Thoracic aorta (tissue), 2 donors: Measurements from ENCODE around the gene GLG1. TPM values are rescaled to one million over a fixed set of nuclear protein-coding genes. Genes with fewer than 3 reads are reported as not detected.

Experiments
- ATAC-seq: fragments of 150-250 bp; one replicate; pipeline ENCODE4 v1.8.0; 2017; ENCODE audit warnings: low read depth; ENCODE audit not compliant: insufficient number of reproducible peaks, low FRiP score
- DNase-seq: peaks from one replicate; pipeline ENCODE4 v3.0.0-alpha.2; 2020; ENCODE audit warnings: low spot score
- H3K27ac ChIP-seq, 2 donors: fragments of 200-600 bp; sonication (generic); 1 replicate in 1 of 2; 2 replicates in 1 of 2; pipeline ENCODE4 v1.5.1; 2016; ENCODE audit warnings: mild to moderate bottlenecking in 2 of 2, moderate library complexity in 2 of 2
- H3K27me3 ChIP-seq: fragments of 200-600 bp; sonication (generic); replicated peaks from 2 replicates; pipeline ENCODE4 v1.6.0; 2016; ENCODE audit warnings: mild to moderate bottlenecking; ENCODE audit not compliant: insufficient read depth
- H3K36me3 ChIP-seq: fragments of 200-600 bp; sonication (generic); one replicate; pipeline ENCODE4 v1.5.1; 2016
- H3K4me1 ChIP-seq, 2 donors: fragments of 200-600 bp; sonication (generic); 1 replicate in 1 of 2; 2 replicates in 1 of 2; pipeline versions ENCODE4 v1.5.1 to v1.6.0; 2016; ENCODE audit warnings: low read depth in 2 of 2, mild to moderate bottlenecking in 1 of 2; ENCODE audit not compliant: control insufficient read depth in 1 of 2
- H3K4me3 ChIP-seq: fragments of 200-600 bp; sonication (generic); 2 replicates; pipeline ENCODE4 v1.5.1; 2016; ENCODE audit warnings: mild to moderate bottlenecking
- H3K9me3 ChIP-seq: fragments of 200-600 bp; sonication (generic); 2 replicates; pipeline ENCODE4 v1.5.1; 2016
- CTCF ChIP-seq: fragments of 200-600 bp; sonication (generic); IDR thresholded peaks from one replicate; pipeline ENCODE4 v1.5.1; 2019; ENCODE audit warnings: antibody characterized with exemption
- total RNA-seq, 2 donors: library from RNA; depleted of rRNA; stranded (reverse); fragments of >200 nt; gene quantifications; one replicate each; pipeline versions ENCODE4 v1.1.0 to v1.2.3, GENCODE V29; 2016

Gene GLG1
- total RNA-seq, 2 donors from 2014 or later, result 202 to 218 TPM

DNA sequence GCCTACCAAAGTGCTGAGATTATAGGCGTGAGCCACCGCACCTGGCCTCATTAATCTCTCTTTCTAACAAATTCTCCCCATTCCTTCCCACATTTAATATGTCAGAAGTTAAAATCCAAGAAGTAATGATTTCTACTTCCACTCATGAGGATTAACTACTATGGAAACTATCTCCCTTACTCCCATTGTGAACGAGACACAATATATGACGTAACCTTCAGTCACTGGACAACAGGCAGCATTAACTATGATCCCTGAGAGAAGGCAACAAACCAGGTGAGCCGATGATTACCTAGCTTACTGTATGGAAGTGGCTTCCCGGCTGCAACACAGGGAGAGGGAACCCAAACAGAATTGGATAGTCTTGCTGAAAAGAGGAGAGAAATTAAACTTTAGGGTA lies 20.0 kb downstream of the GLG1 start:
- Histone ChIP-seq H3K27ac (no peak overlapping the region), H3K4me1 (peaks cover 11 to 16% of the 10 kb centered on the region in 2 donors), H3K4me3 (no peak overlapping the region), H3K36me3 (no peaks in the 10 kb centered on the region), H3K27me3 (no peaks in the 10 kb centered on the region), H3K9me3 (no peaks in the 10 kb centered on the region)
- no peak for TF ChIP-seq CTCF
- DNase-seq, result no peak
- no peak for ATAC-seq

DNA sequence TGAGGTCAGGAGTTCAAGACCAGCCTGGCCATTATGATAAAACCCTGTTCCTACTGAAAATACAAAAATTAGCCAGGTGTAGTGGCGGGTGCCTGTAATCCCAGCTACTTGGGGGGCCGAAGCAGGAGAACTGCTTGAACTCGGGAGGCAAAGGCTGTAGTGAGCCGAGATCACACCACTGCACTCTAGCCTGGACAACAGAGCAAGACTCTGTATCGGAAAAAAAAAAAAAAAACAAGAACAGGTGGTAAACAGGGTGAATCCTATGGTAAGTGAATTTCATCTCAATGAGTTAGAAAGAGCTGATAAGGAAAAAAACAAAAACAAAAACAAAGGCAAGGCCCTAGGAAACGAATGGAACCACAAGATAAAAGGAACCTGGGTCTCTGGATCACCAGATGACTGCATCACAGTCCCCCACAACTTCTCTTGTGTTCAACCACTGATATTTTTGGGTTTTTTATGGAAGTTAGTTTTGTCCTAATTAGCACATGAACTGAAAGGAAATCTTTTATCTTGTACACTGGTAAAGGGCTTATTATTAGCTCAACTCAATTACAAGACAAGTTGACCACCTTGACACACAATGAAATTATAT lies 21.0 kb downstream of the GLG1 start:
- no peak overlapping the region for H3K4me3 ChIP-seq
- peaks cover 11 to 20% of the 10 kb centered on the region in 2 donors for H3K4me1 ChIP-seq
- no peak overlapping the region for H3K27ac ChIP-seq
- TF ChIP-seq CTCF, result no peak
- ATAC-seq, result no peak
- H3K36me3 ChIP-seq, result no peaks in the 10 kb centered on the region
- H3K27me3 ChIP-seq, result no peaks in the 10 kb centered on the region
- DNase-seq, result no peak
- no peaks in the 10 kb centered on the region for H3K9me3 ChIP-seq

DNA sequence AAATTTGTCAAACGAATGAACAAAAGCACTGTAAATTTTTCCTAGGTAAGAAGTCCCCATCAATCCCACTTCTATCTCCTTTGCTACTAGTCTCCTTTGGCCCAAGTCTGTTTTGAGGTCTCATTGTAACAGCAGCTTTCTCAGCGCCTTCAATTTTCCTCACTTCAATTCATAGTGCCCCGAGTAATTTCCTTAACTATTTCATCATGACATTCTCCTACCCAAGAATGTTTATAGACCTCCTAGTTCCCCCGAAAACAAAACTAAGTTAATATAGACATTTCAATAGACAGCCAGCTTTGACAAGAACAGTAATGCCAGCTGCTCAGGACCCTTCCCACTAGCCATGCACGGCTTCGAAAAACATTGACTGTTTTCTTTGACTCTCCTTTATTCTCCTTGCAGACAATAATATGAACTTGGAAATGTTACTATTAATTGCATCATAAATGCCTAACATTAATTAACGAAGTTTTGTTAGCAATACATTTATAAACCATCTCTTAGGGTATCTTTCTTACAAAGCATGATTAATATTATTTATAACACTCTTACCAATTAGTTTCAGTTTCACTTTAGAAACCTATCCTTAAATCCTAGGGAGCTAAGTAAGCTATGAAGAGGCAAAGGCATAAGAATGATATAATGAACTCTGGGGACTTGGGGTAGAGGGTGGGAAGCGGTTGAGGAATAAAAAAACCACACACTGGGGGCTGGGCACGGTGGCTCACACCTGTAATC lies 22.8 kb downstream of the GLG1 start:
- no peak for TF ChIP-seq CTCF
- Histone ChIP-seq H3K27ac (no peak overlapping the region), H3K4me3 (peak overlapping the region; percentile 47), H3K4me1 (peaks cover 7 to 23% of the 10 kb centered on the region in 2 donors), H3K27me3 (no peaks in the 10 kb centered on the region), H3K9me3 (no peaks in the 10 kb centered on the region), H3K36me3 (no peaks in the 10 kb centered on the region)
- DNase-seq, result no peak
- ATAC-seq, result no peak

DNA sequence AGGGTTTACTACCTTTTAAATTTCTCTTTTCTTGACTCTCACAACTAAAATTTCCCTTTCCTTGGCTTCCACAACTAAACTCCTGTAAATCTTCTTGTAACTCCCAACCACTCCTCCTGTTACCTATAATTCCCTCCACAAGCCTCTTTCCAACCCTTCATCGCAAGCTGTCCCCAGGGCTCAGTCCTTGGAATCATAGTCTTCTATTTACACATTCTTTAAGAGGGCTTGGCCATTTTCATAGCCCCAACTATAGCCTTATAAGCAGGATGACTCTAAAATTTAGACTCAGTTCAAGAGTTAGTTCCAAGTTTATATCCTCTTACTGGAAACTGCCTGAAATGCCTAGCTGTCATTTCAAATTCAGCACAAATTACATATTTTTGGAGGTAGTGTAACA lies 23.9 kb downstream of the GLG1 start:
- no peak for TF ChIP-seq CTCF
- no peaks in the 10 kb centered on the region for H3K9me3 ChIP-seq
- H3K36me3 ChIP-seq, result no peaks in the 10 kb centered on the region
- ATAC-seq (no peak), DNase-seq (no peak)
- H3K4me1 ChIP-seq, result peaks cover 12 to 35% of the 10 kb centered on the region in 2 donors
- H3K27ac ChIP-seq, result no peak overlapping the region
- no peak overlapping the region for H3K4me3 ChIP-seq
- no peaks in the 10 kb centered on the region for H3K27me3 ChIP-seq

DNA sequence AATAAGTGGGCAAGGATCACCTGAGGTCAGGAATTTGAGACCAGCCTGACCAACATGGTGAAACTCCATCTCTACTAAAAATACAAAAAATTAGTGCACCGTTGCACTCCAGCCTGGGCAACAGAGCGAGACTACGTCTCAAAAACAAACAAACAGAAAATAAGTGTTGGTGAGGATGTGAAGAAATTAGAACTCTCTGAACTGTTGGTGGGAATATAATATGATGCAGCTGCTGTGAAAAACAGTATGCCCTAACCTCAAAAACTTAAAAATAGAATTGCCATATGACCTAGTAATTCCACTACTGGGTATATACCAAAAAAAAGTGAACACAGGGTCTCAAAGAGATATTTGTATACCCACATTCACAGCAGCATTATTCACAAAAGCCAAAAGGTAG lies 26.1 kb downstream of the GLG1 start:
- ATAC-seq (no peak), DNase-seq (no peak)
- Histone ChIP-seq H3K27me3 (no peaks in the 10 kb centered on the region), H3K4me1 (peaks cover 16 to 48% of the 10 kb centered on the region in 2 donors), H3K27ac (no peak overlapping the region), H3K36me3 (no peaks in the 10 kb centered on the region), H3K9me3 (no peaks in the 10 kb centered on the region), H3K4me3 (no peak overlapping the region)
- no peak for TF ChIP-seq CTCF
